ENCODE measurements around the gene CSRNP3. TPM values are rescaled to one million over a fixed set of nuclear protein-coding genes. Genes with fewer than 3 reads are reported as not detected.

The CSRNP3 gene
- total and polyA plus RNA-seq, 10 donors, result 0.30 to 7.4 (median 3.4) TPM

DNA sequence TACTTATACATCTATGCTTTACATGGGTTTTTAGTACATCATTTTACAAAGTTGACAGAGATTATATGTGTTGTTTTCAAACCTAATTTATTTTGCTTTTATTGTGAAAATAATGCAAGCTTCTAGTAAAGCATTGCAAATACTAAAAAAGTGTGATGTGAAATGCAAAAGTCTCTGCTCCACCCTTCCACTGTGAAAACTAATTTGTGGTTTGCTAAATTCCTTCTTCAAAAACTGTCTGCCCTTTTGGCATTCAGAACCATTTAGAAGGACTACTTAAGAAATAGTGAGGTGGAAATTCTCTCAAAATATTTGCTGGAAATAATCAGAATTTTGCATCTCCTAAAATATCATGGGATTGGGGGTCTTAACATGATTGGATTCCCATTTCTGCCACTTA lies 78.4 kb downstream of the CSRNP3 start:
- TF ChIP-seq, protein P1, sequence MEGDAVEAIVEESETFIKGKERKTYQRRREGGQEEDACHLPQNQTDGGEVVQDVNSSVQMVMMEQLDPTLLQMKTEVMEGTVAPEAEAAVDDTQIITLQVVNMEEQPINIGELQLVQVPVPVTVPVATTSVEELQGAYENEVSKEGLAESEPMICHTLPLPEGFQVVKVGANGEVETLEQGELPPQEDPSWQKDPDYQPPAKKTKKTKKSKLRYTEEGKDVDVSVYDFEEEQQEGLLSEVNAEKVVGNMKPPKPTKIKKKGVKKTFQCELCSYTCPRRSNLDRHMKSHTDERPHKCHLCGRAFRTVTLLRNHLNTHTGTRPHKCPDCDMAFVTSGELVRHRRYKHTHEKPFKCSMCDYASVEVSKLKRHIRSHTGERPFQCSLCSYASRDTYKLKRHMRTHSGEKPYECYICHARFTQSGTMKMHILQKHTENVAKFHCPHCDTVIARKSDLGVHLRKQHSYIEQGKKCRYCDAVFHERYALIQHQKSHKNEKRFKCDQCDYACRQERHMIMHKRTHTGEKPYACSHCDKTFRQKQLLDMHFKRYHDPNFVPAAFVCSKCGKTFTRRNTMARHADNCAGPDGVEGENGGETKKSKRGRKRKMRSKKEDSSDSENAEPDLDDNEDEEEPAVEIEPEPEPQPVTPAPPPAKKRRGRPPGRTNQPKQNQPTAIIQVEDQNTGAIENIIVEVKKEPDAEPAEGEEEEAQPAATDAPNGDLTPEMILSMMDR (IDR thresholded peaks at IDR 0.05 in 8 of 11, conservative IDR thresholded peaks at IDR 0.05 in 3 of 11), result no peak
- TF ChIP-seq POLR2AphosphoS5 (IDR thresholded peaks at IDR 0.05) (no peak), POLR2A (IDR thresholded peaks at IDR 0.05) (no peak)
- intact Hi-C loops (cut with DNase I; ENCODE audit: low total_unique reads), result no loop called here

DNA sequence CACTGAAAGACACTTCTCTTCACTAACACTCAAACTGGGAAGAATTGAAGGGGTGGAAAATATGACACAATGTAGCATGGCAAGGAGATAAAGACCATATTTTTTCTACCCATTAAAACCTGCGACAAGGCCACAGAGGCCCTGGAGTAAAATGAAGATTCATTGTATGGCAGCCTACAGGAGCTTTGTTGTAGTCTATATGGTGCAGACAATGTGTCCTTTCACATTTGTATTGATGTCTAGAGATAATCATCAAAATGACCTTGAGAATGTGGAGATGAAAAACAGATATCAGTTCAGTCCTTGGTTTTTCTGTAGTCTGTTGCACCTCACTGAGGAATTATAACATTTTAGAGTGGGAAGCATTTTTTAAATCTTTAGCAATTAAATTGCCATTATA lies 80.1 kb downstream of the CSRNP3 start:
- Histone ChIP-seq H3K36me3 (no peaks in the 10 kb centered on the region), H3K4me1 (no peaks in the 10 kb centered on the region), H3K9me3 (no peaks in the 10 kb centered on the region), H3K27me3 (replicated peaks in 1 of 7) (no peaks in the 10 kb centered on the region), H3K27ac (no peak overlapping the region), H3K4me3 (no peak overlapping the region)
- intact Hi-C loops (cut with DNase I; ENCODE audit: low total_unique reads), result no loop called here
- no peak for DNase-seq
- TF ChIP-seq, protein P1 (IDR thresholded peaks at IDR 0.05 in 8 of 11, conservative IDR thresholded peaks at IDR 0.05 in 3 of 11), result no peak
- TF ChIP-seq POLR2A (IDR thresholded peaks at IDR 0.05) (no peak), POLR2AphosphoS5 (IDR thresholded peaks at IDR 0.05) (no peak)
- WGBS, 5 donors, result 88 to 96% (median 91%) methylated on average over 1 of the region's 1 CpG

More for the DNA sequence above, 78.4 kb downstream of the CSRNP3 start:
- Histone ChIP-seq H3K27me3 (replicated peaks in 1 of 7) (no peaks in the 10 kb centered on the region), H3K4me3 (no peak overlapping the region), H3K4me1 (no peaks in the 10 kb centered on the region), H3K9me3 (no peaks in the 10 kb centered on the region), H3K36me3 (no peaks in the 10 kb centered on the region), H3K27ac (no peak overlapping the region)
- DNase-seq, result no peak

DNA sequence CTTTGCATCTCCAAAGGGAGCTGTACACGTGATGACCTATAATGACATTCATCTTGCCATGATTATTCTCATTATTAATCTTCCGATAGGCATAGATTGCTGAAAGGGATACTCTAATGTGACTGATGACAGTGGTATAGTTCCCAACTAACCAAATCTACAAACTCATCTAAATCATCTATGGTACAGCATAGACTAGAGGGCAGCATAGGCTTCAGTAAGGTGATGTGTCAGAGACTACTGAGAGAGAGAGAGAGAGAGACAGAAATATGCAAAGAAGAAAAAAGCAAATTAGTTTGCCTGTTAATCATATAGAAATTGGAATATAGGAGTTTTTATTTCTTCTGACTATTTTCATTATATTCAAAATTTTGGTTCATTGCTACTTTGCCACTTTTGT lies 89.3 kb downstream of the CSRNP3 start:
- 84 to 92% (median 88%) methylated on average over 2 of the region's 2 CpGs for WGBS, 5 donors

DNA sequence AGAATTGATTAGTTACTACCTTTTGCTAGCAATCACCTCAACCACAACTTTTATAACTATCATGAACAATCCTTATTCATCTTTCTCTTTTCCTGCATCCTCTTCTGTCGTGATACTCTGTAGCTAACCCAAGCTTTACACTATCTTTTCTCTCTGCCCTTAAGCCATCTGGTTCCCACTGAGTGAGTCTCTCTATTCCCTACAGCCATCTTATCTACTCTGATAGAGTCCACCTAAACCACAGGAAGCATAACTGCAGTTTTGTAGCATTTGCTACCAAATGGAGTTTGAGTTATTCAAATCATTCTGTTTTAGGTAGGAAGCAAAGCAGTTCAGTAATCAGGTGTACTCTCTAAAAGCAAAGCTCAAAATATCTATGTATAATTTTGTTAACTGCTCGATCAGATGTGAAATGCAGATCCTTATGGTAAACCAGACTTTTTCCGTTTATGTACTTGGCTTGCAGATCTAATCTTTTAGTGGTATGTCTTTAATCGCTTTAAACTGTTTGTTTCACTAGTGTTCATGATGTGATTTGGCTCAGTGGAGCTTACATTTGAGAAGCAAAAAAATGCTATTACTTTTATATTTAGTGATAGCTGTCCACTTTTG lies 91.0 kb downstream of the CSRNP3 start:
- H3K27ac ChIP-seq, result no peak overlapping the region
- intact Hi-C loops (cut with DNase I; ENCODE audit: low total_unique reads), result no loop called here
- WGBS, 5 donors, result 69 to 83% (median 76%) methylated on average over 4 of the region's 4 CpGs
- no peaks in the 10 kb centered on the region for H3K9me3 ChIP-seq
- peaks cover 0 to 3% (median 0%) of the 10 kb centered on the region in 6 donors for H3K4me1 ChIP-seq
- TF ChIP-seq POLR2AphosphoS5 (IDR thresholded peaks at IDR 0.05) (no peak), POLR2A (IDR thresholded peaks at IDR 0.05) (no peak)
- TF ChIP-seq, protein P1 (IDR thresholded peaks at IDR 0.05 in 8 of 11, conservative IDR thresholded peaks at IDR 0.05 in 3 of 11), result no peak
- H3K4me3 ChIP-seq, result no peak overlapping the region
- DNase-seq, result no peak
- no peaks in the 10 kb centered on the region for H3K36me3 ChIP-seq
- H3K27me3 ChIP-seq (replicated peaks in 1 of 7), result no peaks in the 10 kb centered on the region

More for the DNA sequence above, 89.3 kb downstream of the CSRNP3 start:
- Histone ChIP-seq H3K9me3 (no peaks in the 10 kb centered on the region), H3K36me3 (no peaks in the 10 kb centered on the region), H3K27me3 (replicated peaks in 1 of 7) (no peaks in the 10 kb centered on the region), H3K4me1 (peaks cover 0 to 3% (median 0%) of the 10 kb centered on the region in 6 donors), H3K27ac (no peak overlapping the region), H3K4me3 (no peak overlapping the region)
- TF ChIP-seq, protein P1 (IDR thresholded peaks at IDR 0.05 in 8 of 11, conservative IDR thresholded peaks at IDR 0.05 in 3 of 11), result no peak
- TF ChIP-seq POLR2A (IDR thresholded peaks at IDR 0.05), result no peak
- TF ChIP-seq POLR2AphosphoS5 (IDR thresholded peaks at IDR 0.05), result no peak
- no peak for DNase-seq
- intact Hi-C loops (cut with DNase I; ENCODE audit: low total_unique reads), result no loop called here

Measured in spleen (tissue), 11 donors.